SK-N-SH treated with all-trans-retinoic acid at 6 μM for 48 hours (cell line): ENCODE results near the gene CABLES1.

Experiments used
- ATAC-seq: fragments of 200-7000 bp; cut with Tn5 transposase; 3 replicates; pipeline ENCODE4 v1.9.1; 2020; ENCODE audit warnings: mild to moderate bottlenecking, moderate library complexity
- BACH2 ChIP-seq: fragments of 250-450 bp; sonication (Bioruptor Pico); IDR thresholded peaks from 2 replicates; pipeline ENCODE4 v1.9.0; 2021; ENCODE audit warnings: mild to moderate bottlenecking, borderline replicate concordance
- CSDC2 ChIP-seq: fragments of 250-450 bp; sonication (Bioruptor Pico); IDR thresholded peaks from 2 replicates; pipeline ENCODE4 v1.5.0; 2020; ENCODE audit warnings: mild to moderate bottlenecking, moderate library complexity
- ESRRG ChIP-seq: fragments of 250-450 bp; sonication (Bioruptor Pico); IDR thresholded peaks from 2 replicates; pipeline ENCODE4 v1.6.1; 2021; ENCODE audit warnings: mild to moderate bottlenecking
- ISL1 ChIP-seq: fragments of 250-450 bp; sonication (Bioruptor Pico); IDR thresholded peaks from 2 replicates; pipeline ENCODE4 v2.1.2; 2022; ENCODE audit warnings: mild to moderate bottlenecking, moderate library complexity
- OSR1 ChIP-seq: fragments of 250-450 bp; sonication (Bioruptor Pico); IDR thresholded peaks from 2 replicates; pipeline ENCODE4 v1.8.0; 2022; ENCODE audit warnings: moderate library complexity, mild to moderate bottlenecking, inconsistent platforms
- RARB ChIP-seq: fragments of 250-450 bp; sonication (Bioruptor Pico); IDR thresholded peaks from 2 replicates; pipeline ENCODE4 v1.8.0; 2021; ENCODE audit warnings: mild to moderate bottlenecking, moderate library complexity
- SNAI2 ChIP-seq: fragments of 250-450 bp; sonication (Bioruptor Pico); IDR thresholded peaks from 2 replicates; pipeline ENCODE4 v1.5.0; 2020; ENCODE audit warnings: mild to moderate bottlenecking, moderate library complexity
- TCF4 ChIP-seq: fragments of 250-450 bp; sonication (Bioruptor Pico); IDR thresholded peaks from 2 replicates; pipeline ENCODE4 v1.8.0; 2021; ENCODE audit warnings: mild to moderate bottlenecking, moderate library complexity, borderline replicate concordance
- TOX ChIP-seq: fragments of 250-450 bp; sonication (Bioruptor Pico); IDR thresholded peaks from 2 replicates; pipeline ENCODE4 v1.8.0; 2021; ENCODE audit warnings: mild to moderate bottlenecking, moderate library complexity, borderline replicate concordance
- ZC3H10 ChIP-seq: fragments of 250-450 bp; sonication (Bioruptor Pico); IDR thresholded peaks from 2 replicates; pipeline ENCODE4 v1.5.1; 2021; ENCODE audit warnings: mild to moderate bottlenecking, moderate library complexity
- ZFP30 ChIP-seq: fragments of 450-650 bp; formaldehyde crosslinking; IDR thresholded peaks from 2 replicates; pipeline ENCODE4 v1.5.0; 2022; ENCODE audit warnings: mild to moderate bottlenecking, moderate library complexity
- ZNF565 ChIP-seq: fragments of 450-650 bp; formaldehyde crosslinking; conservative IDR thresholded peaks from 2 replicates; pipeline ENCODE4 v1.5.0; 2020; ENCODE audit warnings: low read depth, mild to moderate bottlenecking, moderate library complexity
- ZNF70 ChIP-seq: fragments of 450-650 bp; formaldehyde crosslinking; IDR thresholded peaks from 2 replicates; pipeline ENCODE4 v1.5.0; 2020; ENCODE audit warnings: mild to moderate bottlenecking, moderate library complexity
- TF ChIP-seq, protein P1 (sequence below): fragments of 250-450 bp; sonication (Bioruptor Pico); IDR thresholded peaks from 2 replicates; pipeline ENCODE4 v1.5.1; 2020; ENCODE audit warnings: low read depth, mild to moderate bottlenecking, moderate library complexity
- TF ChIP-seq, protein P2 (sequence below): fragments of 250-450 bp; sonication (Bioruptor Pico); IDR thresholded peaks from 2 replicates; pipeline ENCODE4 v1.8.0; 2021; ENCODE audit warnings: low read depth, mild to moderate bottlenecking, moderate library complexity, borderline replicate concordance
- TF ChIP-seq, protein P3 (sequence below): fragments of 250-450 bp; sonication (Bioruptor Pico); IDR thresholded peaks from 2 replicates; pipeline ENCODE4 v1.8.0; 2020; ENCODE audit warnings: mild to moderate bottlenecking, moderate library complexity, borderline replicate concordance
- TF ChIP-seq, protein P4 (sequence below): fragments of 250-450 bp; sonication (Bioruptor Pico); IDR thresholded peaks from 2 replicates; pipeline ENCODE4 v1.5.0; 2020; ENCODE audit warnings: mild to moderate bottlenecking, moderate library complexity
- TF ChIP-seq, protein P5 (sequence below): fragments of 250-450 bp; sonication (Bioruptor Pico); IDR thresholded peaks from 2 replicates; pipeline ENCODE4 v1.5.1; 2021; ENCODE audit warnings: mild to moderate bottlenecking, moderate library complexity

CABLES1 gene

DNA sequence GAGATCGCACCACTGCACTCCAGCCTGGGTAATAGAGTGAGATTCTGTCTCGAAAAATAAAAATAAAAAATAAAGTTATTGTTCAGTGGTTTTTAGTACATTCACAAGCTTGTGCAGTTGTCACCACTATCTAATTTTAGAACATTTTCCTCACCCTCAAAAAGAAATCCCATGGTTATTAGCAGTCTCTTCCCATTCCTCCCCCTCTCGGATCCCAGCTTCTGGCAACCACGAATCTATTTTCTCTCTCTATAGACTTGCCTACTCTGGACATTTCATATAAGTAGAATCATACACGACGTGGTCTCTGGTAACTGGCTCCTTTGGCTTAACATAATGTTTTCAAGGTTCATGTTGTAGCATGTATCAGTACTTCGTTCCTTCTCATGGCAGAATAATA, 38.6 kb downstream of the CABLES1 start:
- ATAC-seq: no peak
- TF ChIP-seq, protein P1, sequence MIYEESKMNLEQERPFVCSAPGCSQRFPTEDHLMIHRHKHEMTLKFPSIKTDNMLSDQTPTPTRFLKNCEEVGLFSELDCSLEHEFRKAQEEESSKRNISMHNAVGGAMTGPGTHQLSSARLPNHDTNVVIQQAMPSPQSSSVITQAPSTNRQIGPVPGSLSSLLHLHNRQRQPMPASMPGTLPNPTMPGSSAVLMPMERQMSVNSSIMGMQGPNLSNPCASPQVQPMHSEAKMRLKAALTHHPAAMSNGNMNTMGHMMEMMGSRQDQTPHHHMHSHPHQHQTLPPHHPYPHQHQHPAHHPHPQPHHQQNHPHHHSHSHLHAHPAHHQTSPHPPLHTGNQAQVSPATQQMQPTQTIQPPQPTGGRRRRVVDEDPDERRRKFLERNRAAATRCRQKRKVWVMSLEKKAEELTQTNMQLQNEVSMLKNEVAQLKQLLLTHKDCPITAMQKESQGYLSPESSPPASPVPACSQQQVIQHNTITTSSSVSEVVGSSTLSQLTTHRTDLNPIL (CRISPR knock-in tag): no peak

DNA sequence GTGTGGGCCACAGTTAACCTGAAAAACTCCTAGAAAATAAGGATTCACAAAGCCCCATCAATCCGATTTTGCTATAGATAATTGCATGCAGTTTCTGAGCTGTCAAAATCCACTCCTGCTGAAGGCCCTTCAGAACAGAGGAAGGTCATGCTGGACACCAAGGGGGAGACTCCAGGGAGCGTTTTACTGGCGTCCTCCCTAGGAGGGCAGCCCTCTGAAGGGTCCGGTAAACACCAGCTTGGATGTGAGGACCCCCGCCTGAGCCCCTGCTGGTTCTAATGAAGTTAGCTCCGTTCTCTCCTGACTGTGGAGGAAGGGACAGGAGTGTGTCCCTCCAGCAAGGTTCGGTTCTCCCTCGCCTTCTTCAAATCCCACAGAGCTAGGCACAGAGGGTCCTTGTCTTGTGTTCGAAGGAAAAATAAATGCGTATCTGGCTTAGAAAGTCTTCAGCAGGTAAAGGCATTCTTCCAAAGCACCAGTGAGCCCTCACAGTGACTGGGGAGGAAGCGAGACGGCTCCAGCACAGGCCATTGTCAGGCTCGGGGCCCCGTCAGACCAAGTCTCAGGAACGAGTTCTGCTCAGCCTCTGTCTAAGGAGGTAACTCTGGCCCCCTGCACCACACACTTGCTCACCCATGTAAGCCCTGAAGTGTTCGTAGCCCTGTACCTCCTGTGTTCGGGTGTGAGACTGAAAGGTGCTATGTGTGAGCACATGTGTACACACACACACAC, 41.6 kb downstream of the CABLES1 start:
- ATAC-seq: no peak
- TF ChIP-seq CSDC2 (CRISPR knock-in tag) (no peak), ZC3H10 (CRISPR knock-in tag) (no peak), ZNF565 (CRISPR knock-in tag) (no peak), OSR1 (CRISPR knock-in tag) (no peak), ZNF70 (CRISPR knock-in tag) (no peak), SNAI2 (CRISPR knock-in tag) (no peak), ISL1 (no peak), TOX (no peak), TCF4 (no peak)
- TF ChIP-seq, protein P1 (CRISPR knock-in tag): no peak
- TF ChIP-seq, protein P2, sequence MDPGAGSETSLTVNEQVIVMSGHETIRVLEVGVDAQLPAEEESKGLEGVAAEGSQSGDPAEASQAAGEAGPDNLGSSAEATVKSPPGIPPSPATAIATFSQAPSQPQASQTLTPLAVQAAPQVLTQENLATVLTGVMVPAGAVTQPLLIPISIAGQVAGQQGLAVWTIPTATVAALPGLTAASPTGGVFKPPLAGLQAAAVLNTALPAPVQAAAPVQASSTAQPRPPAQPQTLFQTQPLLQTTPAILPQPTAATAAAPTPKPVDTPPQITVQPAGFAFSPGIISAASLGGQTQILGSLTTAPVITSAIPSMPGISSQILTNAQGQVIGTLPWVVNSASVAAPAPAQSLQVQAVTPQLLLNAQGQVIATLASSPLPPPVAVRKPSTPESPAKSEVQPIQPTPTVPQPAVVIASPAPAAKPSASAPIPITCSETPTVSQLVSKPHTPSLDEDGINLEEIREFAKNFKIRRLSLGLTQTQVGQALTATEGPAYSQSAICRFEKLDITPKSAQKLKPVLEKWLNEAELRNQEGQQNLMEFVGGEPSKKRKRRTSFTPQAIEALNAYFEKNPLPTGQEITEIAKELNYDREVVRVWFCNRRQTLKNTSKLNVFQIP (CRISPR knock-in tag): no peak
- TF ChIP-seq, protein P3, sequence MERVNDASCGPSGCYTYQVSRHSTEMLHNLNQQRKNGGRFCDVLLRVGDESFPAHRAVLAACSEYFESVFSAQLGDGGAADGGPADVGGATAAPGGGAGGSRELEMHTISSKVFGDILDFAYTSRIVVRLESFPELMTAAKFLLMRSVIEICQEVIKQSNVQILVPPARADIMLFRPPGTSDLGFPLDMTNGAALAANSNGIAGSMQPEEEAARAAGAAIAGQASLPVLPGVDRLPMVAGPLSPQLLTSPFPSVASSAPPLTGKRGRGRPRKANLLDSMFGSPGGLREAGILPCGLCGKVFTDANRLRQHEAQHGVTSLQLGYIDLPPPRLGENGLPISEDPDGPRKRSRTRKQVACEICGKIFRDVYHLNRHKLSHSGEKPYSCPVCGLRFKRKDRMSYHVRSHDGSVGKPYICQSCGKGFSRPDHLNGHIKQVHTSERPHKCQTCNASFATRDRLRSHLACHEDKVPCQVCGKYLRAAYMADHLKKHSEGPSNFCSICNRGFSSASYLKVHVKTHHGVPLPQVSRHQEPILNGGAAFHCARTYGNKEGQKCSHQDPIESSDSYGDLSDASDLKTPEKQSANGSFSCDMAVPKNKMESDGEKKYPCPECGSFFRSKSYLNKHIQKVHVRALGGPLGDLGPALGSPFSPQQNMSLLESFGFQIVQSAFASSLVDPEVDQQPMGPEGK: no peak

- ATAC-seq: no peak
- TF ChIP-seq, protein P4, sequence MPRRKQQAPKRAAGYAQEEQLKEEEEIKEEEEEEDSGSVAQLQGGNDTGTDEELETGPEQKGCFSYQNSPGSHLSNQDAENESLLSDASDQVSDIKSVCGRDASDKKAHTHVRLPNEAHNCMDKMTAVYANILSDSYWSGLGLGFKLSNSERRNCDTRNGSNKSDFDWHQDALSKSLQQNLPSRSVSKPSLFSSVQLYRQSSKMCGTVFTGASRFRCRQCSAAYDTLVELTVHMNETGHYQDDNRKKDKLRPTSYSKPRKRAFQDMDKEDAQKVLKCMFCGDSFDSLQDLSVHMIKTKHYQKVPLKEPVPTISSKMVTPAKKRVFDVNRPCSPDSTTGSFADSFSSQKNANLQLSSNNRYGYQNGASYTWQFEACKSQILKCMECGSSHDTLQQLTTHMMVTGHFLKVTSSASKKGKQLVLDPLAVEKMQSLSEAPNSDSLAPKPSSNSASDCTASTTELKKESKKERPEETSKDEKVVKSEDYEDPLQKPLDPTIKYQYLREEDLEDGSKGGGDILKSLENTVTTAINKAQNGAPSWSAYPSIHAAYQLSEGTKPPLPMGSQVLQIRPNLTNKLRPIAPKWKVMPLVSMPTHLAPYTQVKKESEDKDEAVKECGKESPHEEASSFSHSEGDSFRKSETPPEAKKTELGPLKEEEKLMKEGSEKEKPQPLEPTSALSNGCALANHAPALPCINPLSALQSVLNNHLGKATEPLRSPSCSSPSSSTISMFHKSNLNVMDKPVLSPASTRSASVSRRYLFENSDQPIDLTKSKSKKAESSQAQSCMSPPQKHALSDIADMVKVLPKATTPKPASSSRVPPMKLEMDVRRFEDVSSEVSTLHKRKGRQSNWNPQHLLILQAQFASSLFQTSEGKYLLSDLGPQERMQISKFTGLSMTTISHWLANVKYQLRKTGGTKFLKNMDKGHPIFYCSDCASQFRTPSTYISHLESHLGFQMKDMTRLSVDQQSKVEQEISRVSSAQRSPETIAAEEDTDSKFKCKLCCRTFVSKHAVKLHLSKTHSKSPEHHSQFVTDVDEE (CRISPR knock-in tag): no peak
- TF ChIP-seq ZFP30 (CRISPR knock-in tag) (no peak), ESRRG (CRISPR knock-in tag) (no peak), RARB (CRISPR knock-in tag) (no peak), BACH2 (CRISPR knock-in tag) (no peak), TCF4 (no peak)
- TF ChIP-seq, protein P5, sequence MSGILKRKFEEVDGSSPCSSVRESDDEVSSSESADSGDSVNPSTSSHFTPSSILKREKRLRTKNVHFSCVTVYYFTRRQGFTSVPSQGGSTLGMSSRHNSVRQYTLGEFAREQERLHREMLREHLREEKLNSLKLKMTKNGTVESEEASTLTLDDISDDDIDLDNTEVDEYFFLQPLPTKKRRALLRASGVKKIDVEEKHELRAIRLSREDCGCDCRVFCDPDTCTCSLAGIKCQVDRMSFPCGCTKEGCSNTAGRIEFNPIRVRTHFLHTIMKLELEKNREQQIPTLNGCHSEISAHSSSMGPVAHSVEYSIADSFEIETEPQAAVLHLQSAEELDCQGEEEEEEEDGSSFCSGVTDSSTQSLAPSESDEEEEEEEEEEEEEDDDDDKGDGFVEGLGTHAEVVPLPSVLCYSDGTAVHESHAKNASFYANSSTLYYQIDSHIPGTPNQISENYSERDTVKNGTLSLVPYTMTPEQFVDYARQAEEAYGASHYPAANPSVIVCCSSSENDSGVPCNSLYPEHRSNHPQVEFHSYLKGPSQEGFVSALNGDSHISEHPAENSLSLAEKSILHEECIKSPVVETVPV (CRISPR knock-in tag): no peak
Observed at GRCh38 chr18:23177433-23178072, 42.3 kb downstream of the CABLES1 start.
